SHP77 treated with DMSO at 0.1 percent for 48 hours (cell line): ENCODE results near the gene PASK.
"Not testable (repeated sequence)": the region's sequence is repeated elsewhere in the genome, so short reads cannot be mapped to it uniquely, and the experiment has no call there.

Experiments
- DNase-seq: peaks from one replicate; lab custom pipeline; 2025; lab: John Stamatoyannopoulos, UW

PASK gene

DNA sequence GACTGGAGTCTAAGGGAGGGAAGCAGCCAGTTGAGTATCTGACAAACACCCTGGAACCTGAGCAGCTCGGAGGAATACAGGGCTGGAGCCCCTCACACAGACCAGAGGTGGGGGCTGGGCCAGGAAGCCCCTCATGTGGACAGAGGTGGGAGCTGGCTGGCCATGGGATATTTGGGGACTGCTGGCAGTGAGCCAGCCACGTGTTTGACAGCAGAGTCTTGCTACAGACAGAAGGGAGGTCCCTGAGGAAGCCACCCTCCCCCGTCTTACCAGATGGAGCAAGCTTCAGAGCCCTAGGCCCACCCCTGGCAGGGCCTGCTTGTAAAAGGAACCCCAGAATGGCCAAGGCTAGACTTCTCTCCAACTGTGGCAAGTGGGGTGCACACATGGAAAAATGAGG, 43.6 kb downstream of the PASK start:
- DNase-seq = no peak

- not testable (repeated sequence) for DNase-seq
Measured at GRCh38 chr2:241104611-241105010, 44.7 kb downstream of the PASK start.

GRCh38 chr2:241103176-241103595, 46.1 kb downstream of the PASK start:
- no peak for DNase-seq

DNA sequence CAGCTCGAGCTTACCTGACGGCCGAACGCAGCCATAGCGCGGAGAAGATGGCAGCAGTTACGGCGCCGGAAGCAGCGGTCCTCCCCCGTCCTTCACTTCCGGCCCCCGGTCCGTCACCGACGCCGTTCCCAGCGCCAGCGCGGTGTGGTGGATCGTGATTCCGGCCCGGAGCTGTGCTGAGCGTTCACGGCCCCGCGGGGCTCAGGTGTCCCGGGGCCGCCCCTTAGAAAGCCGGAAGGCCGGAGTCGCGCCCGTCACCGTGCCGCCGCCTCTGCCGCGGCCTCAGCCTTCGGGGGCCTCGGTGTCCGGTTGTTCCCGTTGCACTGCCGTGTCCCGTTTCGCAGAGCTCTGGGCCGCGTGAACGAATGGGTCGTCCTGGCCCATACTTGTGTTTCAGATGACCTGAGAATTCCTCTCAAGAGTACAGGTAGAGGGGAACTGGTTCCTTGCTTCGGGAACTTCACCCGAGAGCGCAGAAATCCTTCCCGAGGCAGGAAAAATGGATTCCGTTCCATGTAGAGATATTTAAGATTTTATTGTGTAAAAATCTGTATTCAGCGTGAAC, 47.0 kb downstream of the PASK start, which contains the start of gene MTERF4:
Gene MTERF4 (minus strand): TSS at position 49 of the 565 bp plus-strand sequence. CDS start 14 bp downstream, at position 35.
- DNase-seq = peak; percentile 54

DNA sequence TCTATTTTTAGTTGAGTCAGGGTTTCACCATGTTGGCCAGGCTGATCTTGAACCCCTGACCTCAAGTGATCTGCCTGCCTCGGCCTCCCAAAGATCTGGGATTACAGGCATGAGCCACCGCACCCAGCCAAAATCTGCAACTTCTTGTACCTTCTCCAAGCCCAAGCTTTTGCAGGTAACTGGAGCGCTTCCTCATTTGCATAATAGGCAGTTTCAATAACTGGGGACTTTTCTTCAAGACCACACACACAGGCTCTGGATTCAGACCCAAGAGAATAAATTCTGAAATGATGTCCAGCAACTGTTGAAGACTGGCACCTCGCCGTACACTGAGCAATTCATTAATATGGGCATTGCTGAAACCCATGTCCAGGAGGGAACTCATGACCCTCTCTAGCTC, 50.0 kb downstream of the PASK start:
- DNase-seq = no peak

DNA sequence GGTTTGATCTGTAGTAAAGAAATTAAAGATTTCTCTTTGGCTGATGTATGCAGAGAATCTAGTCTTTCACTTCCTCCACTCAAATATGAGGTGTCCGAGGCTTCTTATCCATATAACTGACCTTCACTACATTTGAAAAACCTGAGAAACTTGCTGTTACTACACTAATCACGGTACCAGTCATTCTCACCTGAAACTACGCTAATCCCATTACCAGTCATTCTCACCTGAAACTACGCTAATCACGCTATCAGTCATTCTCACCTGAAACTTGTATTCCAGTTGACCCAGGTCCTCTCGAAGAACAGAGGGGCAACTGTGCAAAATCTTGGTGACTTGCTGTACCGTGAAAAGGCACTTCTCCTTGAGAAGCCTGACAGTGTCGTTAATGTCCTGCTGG, 52.3 kb downstream of the PASK start:
- DNase-seq = no peak

GRCh38 chr2:241095594-241096290, 53.5 kb downstream of the PASK start:
- DNase-seq = no peak

GRCh38 chr2:241094924-241095420, 54.3 kb downstream of the PASK start:
- DNase-seq = no peak

DNA sequence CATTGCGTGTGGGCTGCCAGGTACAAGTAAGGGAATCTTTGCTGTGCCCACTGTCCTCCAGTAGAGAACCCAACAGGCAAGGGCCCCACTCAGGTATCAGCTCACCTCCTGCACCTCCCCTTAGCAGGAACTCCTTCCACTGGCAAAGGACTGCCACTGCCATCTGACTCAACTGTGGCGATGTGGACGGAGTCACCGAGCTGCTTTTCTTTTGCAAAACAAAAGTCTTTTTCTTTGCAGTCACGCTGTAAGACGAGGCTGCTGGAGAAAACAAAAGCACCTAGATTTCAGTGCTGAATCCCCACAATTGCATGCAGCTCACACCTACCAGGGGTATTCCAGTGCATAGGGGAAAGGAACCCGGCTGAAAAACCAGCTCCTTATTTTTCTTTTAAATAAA, 55.1 kb downstream of the PASK start:
- no peak for DNase-seq

DNA sequence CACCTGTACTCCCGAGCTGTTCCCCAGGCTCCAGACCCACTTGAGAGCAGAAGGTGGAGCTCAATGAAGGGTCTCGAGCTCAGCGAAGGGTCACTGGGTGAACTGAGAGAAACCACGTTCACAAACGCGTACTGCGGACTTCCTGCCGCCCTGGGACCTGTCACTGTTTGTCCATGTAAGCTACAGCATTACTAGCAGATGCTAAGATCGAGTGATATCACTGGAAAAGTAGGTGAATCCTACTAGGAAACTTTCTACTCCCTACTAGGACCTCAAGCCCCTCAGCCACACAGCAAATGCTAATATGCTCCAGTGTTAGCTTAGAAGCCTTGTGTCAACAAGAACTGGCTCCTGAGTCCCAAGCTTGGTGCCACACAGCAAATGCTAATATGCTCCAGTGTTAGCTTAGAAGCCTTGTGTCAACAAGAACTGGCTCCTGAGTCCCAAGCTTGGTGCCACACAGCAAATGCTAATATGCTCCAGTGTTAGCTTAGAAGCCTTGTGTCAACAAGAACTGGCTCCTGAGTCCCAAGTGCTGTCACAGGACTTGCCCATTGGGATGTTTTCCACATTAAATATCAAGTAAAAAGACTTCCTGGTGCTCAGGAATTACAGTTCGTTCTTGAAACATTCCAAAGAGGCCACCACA, 56.0 kb downstream of the PASK start:
- peak; percentile 63 for DNase-seq

- no peak for DNase-seq
Measured at GRCh38 chr2:241092677-241093076, 56.6 kb downstream of the PASK start.

DNA sequence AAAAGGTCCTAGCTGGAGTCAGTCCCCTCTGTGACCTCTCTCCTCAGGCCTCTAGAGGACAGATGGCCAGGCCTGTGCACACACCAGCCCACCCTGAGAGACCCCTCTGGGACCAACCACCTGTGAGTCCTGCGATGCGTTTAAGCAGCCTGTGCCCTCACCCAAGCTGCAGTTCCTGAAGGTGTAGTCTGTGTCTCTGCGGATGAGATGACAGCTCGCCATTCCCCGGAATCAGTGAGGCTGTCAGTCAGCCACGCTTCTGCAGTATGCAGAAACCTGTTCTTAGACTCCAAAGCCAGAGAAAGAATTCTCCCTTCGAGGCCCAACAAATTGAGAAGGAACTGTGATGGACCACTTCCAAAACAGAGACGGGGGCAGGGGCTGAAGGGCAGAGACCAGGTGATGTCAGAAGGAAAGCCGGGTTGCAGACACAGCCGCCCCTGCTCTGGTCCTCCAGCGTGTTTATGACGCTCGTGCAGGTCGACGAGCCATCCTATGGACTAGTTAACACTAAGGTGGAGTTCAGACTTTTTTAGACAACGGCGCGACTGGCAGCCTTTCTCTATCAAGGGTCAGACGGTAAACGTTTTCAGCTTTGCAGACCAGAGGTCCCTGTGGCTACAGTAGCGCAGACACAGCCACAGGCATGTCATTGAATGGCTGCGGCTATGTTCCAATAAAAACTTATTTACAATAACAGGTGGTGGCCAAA, 57.4 kb downstream of the PASK start:
- no peak for DNase-seq

GRCh38 chr2:241091201-241091600, 58.1 kb downstream of the PASK start:
- DNase-seq = no peak

- DNase-seq = no peak
Measured at GRCh38 chr2:241088791-241089732, 60.2 kb downstream of the PASK start.

GRCh38 chr2:241088376-241088775, 60.9 kb downstream of the PASK start:
- DNase-seq = no peak

GRCh38 chr2:241087420-241088268, 61.6 kb downstream of the PASK start:
- DNase-seq = no peak

GRCh38 chr2:241084856-241085444, 64.3 kb downstream of the PASK start:
- no peak for DNase-seq

- no peak for DNase-seq
Measured at GRCh38 chr2:241083091-241083415, 66.2 kb downstream of the PASK start.

GRCh38 chr2:241082341-241083090, 66.8 kb downstream of the PASK start:
- no peak for DNase-seq
